Astrocyte (in vitro differentiated cells and primary cell): ENCODE results near the gene ZNF784. TPM values are rescaled to one million over a fixed set of nuclear protein-coding genes. Genes with fewer than 3 reads are reported as not detected.

Experiments used
- DNase-seq: peaks from one replicate; pipeline ENCODE4 v3.0.0-alpha.2; 2010; ENCODE audit warnings: low read depth
- FAIRE-seq: peaks from 2 replicates; lab custom pipeline; 2011; peaks lifted over from hg19 to GRCh38; lab: Jason Lieb, UNC
- H2AFZ ChIP-seq: 2 replicates; pipeline ENCODE4 v1.6.0; 2012; ENCODE audit warnings: low read depth, low read length, inconsistent platforms
- H3K27ac ChIP-seq: 2 replicates; pipeline ENCODE4 v1.5.1; 2011; ENCODE audit warnings: low read depth, low read length, inconsistent platforms
- H3K27me3 ChIP-seq: 2 replicates; pipeline ENCODE4 v1.6.0; 2011; ENCODE audit warnings: low read length, inconsistent platforms; ENCODE audit not compliant: insufficient read depth
- H3K36me3 ChIP-seq: 2 replicates; pipeline ENCODE4 v1.5.1; 2011; ENCODE audit warnings: low read length, inconsistent platforms; ENCODE audit not compliant: insufficient read depth
- H3K4me1 ChIP-seq: 2 replicates; pipeline ENCODE4 v1.5.1; 2011; ENCODE audit warnings: low read length, inconsistent platforms; ENCODE audit not compliant: insufficient read depth
- H3K4me2 ChIP-seq: 2 replicates; pipeline ENCODE4 v1.6.0; 2012; ENCODE audit warnings: low read length, inconsistent platforms
- H3K4me3 ChIP-seq: 2 replicates; pipeline ENCODE4 v1.5.1; 2011; ENCODE audit warnings: low read depth, mild to moderate bottlenecking, low read length, inconsistent platforms; ENCODE audit not compliant: insufficient read depth
- H3K79me2 ChIP-seq: 2 replicates; pipeline ENCODE4 v1.6.0; 2012; ENCODE audit warnings: mild to moderate bottlenecking, low read length, inconsistent platforms; ENCODE audit not compliant: insufficient read depth
- H3K9ac ChIP-seq: 2 replicates; pipeline ENCODE4 v1.6.0; 2012; ENCODE audit warnings: mild to moderate bottlenecking, low read length, inconsistent platforms
- H3K9me3 ChIP-seq: 2 replicates; pipeline ENCODE4 v1.5.1; 2012; ENCODE audit warnings: low read depth, mild to moderate bottlenecking, low read length, inconsistent platforms; ENCODE audit not compliant: insufficient read depth
- H4K20me1 ChIP-seq: 2 replicates; pipeline ENCODE4 v1.6.0; 2012; ENCODE audit warnings: low read length, inconsistent platforms; ENCODE audit not compliant: insufficient read depth
- H3K27ac Mint-ChIP-seq: one replicate; pipeline ENCODE4 v1.8.0; 2021; ENCODE audit warnings: mild to moderate bottlenecking, mixed read lengths; ENCODE audit not compliant: unreplicated experiment
- H3K27me3 Mint-ChIP-seq: one replicate; pipeline ENCODE4 v1.8.0; 2021; ENCODE audit warnings: low read depth, mixed read lengths; ENCODE audit not compliant: unreplicated experiment
- H3K36me3 Mint-ChIP-seq: one replicate; pipeline ENCODE4 v1.8.0; 2021; ENCODE audit warnings: low read depth, mixed read lengths; ENCODE audit not compliant: unreplicated experiment
- H3K4me1 Mint-ChIP-seq: one replicate; pipeline ENCODE4 v1.8.0; 2021; ENCODE audit warnings: low read depth, mixed read lengths; ENCODE audit not compliant: unreplicated experiment
- H3K4me3 Mint-ChIP-seq: one replicate; pipeline ENCODE4 v1.8.0; 2021; ENCODE audit warnings: mild to moderate bottlenecking, moderate library complexity, mixed read lengths; ENCODE audit not compliant: unreplicated experiment
- H3K9me3 Mint-ChIP-seq: one replicate; pipeline ENCODE4 v1.8.0; 2021; ENCODE audit warnings: mild to moderate bottlenecking, mixed read lengths; ENCODE audit not compliant: unreplicated experiment
- EZH2 ChIP-seq: IDR thresholded peaks from 2 replicates; pipeline ENCODE4 v1.6.1; 2012; ENCODE audit warnings: mild to moderate bottlenecking, low read length, inconsistent platforms; ENCODE audit not compliant: insufficient read depth
- total RNA-seq: library from RNA; stranded (reverse); gene quantifications from 2 replicates; pipeline ENCODE4 v1.2.1, GENCODE V29; 2021
- TF ChIP-seq, protein P1 (sequence below): IDR thresholded peaks from 2 replicates; pipeline ENCODE4 v1.5.1; 2011; ENCODE audit warnings: low read depth, mild to moderate bottlenecking, inconsistent platforms, low read length, moderate library complexity; ENCODE audit not compliant: insufficient read depth

The ZNF784 gene
- total RNA-seq, 1 donor from 2014 or later = 5.3 TPM

- Histone ChIP-seq H3K27ac (no peak overlapping the region), H3K27me3 (no peaks in the 10 kb centered on the region), H3K4me1 (peaks cover 28% of the 10 kb centered on the region), H3K9ac (no peak overlapping the region), H3K4me3 (no peak overlapping the region), H3K4me2 (no peak overlapping the region), H3K79me2 (peaks cover 34% of the 10 kb centered on the region), H3K9me3 (no peaks in the 10 kb centered on the region), H4K20me1 (peaks cover 21% of the 10 kb centered on the region), H3K36me3 (no peaks in the 10 kb centered on the region), H2AFZ (no peak overlapping the region)
- Mint-ChIP-seq H3K4me1 (peaks cover 7% of the 10 kb centered on the region), H3K36me3 (peaks cover 16% of the 10 kb centered on the region), H3K9me3 (no peaks in the 10 kb centered on the region), H3K4me3 (peak overlapping the region; percentile 65), H3K27me3 (no peaks in the 10 kb centered on the region), H3K27ac (peak overlapping the region; percentile 16)
- DNase-seq (no peak), FAIRE-seq (no peak)
- TF ChIP-seq, protein P1, sequence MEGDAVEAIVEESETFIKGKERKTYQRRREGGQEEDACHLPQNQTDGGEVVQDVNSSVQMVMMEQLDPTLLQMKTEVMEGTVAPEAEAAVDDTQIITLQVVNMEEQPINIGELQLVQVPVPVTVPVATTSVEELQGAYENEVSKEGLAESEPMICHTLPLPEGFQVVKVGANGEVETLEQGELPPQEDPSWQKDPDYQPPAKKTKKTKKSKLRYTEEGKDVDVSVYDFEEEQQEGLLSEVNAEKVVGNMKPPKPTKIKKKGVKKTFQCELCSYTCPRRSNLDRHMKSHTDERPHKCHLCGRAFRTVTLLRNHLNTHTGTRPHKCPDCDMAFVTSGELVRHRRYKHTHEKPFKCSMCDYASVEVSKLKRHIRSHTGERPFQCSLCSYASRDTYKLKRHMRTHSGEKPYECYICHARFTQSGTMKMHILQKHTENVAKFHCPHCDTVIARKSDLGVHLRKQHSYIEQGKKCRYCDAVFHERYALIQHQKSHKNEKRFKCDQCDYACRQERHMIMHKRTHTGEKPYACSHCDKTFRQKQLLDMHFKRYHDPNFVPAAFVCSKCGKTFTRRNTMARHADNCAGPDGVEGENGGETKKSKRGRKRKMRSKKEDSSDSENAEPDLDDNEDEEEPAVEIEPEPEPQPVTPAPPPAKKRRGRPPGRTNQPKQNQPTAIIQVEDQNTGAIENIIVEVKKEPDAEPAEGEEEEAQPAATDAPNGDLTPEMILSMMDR = no peak
- no peak for TF ChIP-seq EZH2
Observed at GRCh38 chr19:55652311-55653128, 28.2 kb upstream of the ZNF784 start.

DNA sequence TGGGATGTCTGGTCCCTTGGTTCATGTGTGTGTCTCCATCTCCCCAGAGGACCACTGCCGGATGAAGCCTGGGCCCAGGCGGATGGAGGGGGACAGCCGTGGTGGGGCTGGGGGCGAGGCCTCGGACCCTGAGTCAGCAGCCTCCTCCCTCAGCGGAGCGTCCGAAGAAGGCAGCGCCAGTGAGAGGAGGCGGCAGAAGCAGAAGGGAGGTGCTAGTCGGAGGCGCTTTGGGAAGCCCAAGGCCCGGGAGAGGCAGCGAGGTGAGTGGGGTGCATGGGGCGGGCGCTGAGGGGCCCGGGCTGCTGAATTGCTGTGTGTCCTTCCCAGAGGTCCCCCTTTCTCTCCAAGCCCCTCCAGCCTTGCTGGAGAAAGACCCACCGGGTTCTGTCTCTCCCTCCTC is 26.9 kb upstream of the ZNF784 start:
- Histone ChIP-seq H3K4me1 (peaks cover 18% of the 10 kb centered on the region), H3K79me2 (peaks cover 26% of the 10 kb centered on the region), H4K20me1 (peaks cover 15% of the 10 kb centered on the region), H3K27ac (no peak overlapping the region), H3K4me2 (no peak overlapping the region), H3K9me3 (no peaks in the 10 kb centered on the region), H3K4me3 (no peak overlapping the region), H3K9ac (no peak overlapping the region), H2AFZ (no peak overlapping the region), H3K27me3 (no peaks in the 10 kb centered on the region), H3K36me3 (no peaks in the 10 kb centered on the region)
- H3K4me3 Mint-ChIP-seq = no peak overlapping the region
- FAIRE-seq (no peak), DNase-seq (no peak)
- H3K36me3 Mint-ChIP-seq = peaks cover 21% of the 10 kb centered on the region
- H3K9me3 Mint-ChIP-seq = no peaks in the 10 kb centered on the region
- no peak for TF ChIP-seq EZH2
- TF ChIP-seq, protein P1 = no peak
- H3K27ac Mint-ChIP-seq = no peak overlapping the region
- no peaks in the 10 kb centered on the region for H3K27me3 Mint-ChIP-seq
- peaks cover 5% of the 10 kb centered on the region for H3K4me1 Mint-ChIP-seq
